Measurements from ENCODE around the gene SOCS1.
"Not testable (repeated sequence)": the region's sequence is repeated elsewhere in the genome, so short reads cannot be mapped to it uniquely, and the experiment has no call there.

DNA sequence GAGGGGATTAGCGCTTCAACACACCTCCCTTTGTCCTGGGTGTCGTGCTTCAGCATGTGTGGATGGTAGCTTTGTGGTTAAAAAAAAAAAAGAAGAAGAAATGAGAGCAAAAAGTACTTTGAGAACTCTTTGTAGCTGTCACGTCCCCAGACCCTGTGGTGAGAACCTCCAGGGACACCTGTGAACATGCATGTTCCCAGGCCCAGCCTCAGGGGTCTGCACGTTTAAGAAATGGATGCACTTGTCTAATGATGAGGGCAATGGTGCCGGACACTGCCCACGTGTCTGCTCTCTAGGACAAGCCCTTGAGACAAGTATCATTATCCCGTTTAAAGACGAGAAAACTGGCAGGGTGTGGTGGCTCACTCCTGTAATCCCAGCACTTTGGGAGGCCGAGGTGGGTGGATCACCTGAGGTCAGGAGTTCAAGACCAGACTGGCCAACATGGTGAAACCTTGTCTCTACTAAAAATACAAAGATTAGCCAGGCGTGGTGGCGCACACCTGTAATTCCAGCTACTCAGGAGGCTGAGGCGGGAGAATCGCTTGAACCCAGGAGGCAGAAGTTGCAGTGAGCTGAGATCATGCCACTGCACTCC is 43.0 kb upstream of the SOCS1 start:
- not testable (repeated sequence) for TF ChIP-seq POLR2A, EP300, POLR2AphosphoS5 (IDR thresholded peaks at IDR 0.05)
- TF ChIP-seq, protein P1, sequence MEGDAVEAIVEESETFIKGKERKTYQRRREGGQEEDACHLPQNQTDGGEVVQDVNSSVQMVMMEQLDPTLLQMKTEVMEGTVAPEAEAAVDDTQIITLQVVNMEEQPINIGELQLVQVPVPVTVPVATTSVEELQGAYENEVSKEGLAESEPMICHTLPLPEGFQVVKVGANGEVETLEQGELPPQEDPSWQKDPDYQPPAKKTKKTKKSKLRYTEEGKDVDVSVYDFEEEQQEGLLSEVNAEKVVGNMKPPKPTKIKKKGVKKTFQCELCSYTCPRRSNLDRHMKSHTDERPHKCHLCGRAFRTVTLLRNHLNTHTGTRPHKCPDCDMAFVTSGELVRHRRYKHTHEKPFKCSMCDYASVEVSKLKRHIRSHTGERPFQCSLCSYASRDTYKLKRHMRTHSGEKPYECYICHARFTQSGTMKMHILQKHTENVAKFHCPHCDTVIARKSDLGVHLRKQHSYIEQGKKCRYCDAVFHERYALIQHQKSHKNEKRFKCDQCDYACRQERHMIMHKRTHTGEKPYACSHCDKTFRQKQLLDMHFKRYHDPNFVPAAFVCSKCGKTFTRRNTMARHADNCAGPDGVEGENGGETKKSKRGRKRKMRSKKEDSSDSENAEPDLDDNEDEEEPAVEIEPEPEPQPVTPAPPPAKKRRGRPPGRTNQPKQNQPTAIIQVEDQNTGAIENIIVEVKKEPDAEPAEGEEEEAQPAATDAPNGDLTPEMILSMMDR (IDR thresholded peaks at IDR 0.05): not testable (repeated sequence)

Data from gastroesophageal sphincter (tissue), 3 donors.